HL-60 (cell line): ENCODE data around the gene GNPTAB.
"Not testable (repeated sequence)": the region's sequence is repeated elsewhere in the genome, so short reads cannot be mapped to it uniquely, and the experiment has no call there.

Experiments
- DNase-seq, 2 experiments: peaks; one replicate each; pipeline ENCODE4 v3.0.0-alpha.2; 2010 to 2020; ENCODE audit warnings: low read depth in 1 of 2, low spot score in 1 of 2
- H3K27ac ChIP-seq: fragments of 250-450 bp; sonication (Bioruptor Pico); replicated peaks from 2 replicates; pipeline ENCODE4 v1.5.1; 2020; ENCODE audit warnings: mild to moderate bottlenecking, moderate library complexity
- H3K27me3 ChIP-seq: fragments of 250-450 bp; sonication (Bioruptor Pico); 2 replicates; pipeline ENCODE4 v1.5.1; 2021; ENCODE audit warnings: mild to moderate bottlenecking, moderate library complexity; ENCODE audit not compliant: insufficient read depth, poor library complexity, severe bottlenecking
- H3K4me3 ChIP-seq: replicated peaks from 2 replicates; pipeline ENCODE4 v1.5.1; 2011; ENCODE audit warnings: mild to moderate bottlenecking, control low read depth, low read length; ENCODE audit not compliant: insufficient read depth
- GABPA ChIP-seq: IDR thresholded peaks from 2 replicates; pipeline ENCODE4 v1.6.1; 2012; ENCODE audit warnings: low read depth
- POLR2AphosphoS5 ChIP-seq: IDR thresholded peaks from 2 replicates; pipeline ENCODE4 v1.6.1; 2012; ENCODE audit warnings: low read depth
- SPI1 ChIP-seq: IDR thresholded peaks from 2 replicates; pipeline ENCODE4 v1.6.1; 2012; ENCODE audit warnings: low read depth, mild to moderate bottlenecking, borderline replicate concordance
- TF ChIP-seq, protein P1 (sequence below): IDR thresholded peaks from 2 replicates; pipeline ENCODE4 v1.6.1; 2012; ENCODE audit warnings: low read depth; ENCODE audit not compliant: insufficient replicate concordance
- TF ChIP-seq, protein P2 (sequence below): IDR thresholded peaks from one replicate; pipeline ENCODE4 v1.5.1; 2011; ENCODE audit warnings: low read length, control low read depth, inconsistent platforms; ENCODE audit not compliant: insufficient read depth

Gene GNPTAB

DNA sequence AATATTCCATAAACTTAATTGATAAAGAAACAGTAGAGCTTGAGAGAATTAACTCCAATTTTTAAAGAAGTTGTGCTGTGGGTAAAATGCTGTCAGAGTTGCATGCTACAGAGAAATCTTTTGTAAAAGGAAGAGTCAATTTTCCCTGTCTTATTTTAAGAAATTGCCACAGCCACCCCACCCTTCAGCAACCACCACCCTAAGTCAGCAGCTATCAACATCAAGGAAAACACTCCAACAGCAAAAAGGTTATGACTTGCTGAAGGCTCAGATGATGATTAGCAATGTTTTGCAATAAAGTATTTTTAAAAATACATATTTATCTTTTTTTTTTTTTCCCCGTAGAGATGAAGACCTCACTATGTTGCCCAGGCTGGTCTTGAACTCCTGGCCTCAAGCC is 40.2 kb upstream of the GNPTAB start:
- TF ChIP-seq GABPA (no peak), POLR2AphosphoS5 (no peak), SPI1 (no peak)
- TF ChIP-seq, protein P1, sequence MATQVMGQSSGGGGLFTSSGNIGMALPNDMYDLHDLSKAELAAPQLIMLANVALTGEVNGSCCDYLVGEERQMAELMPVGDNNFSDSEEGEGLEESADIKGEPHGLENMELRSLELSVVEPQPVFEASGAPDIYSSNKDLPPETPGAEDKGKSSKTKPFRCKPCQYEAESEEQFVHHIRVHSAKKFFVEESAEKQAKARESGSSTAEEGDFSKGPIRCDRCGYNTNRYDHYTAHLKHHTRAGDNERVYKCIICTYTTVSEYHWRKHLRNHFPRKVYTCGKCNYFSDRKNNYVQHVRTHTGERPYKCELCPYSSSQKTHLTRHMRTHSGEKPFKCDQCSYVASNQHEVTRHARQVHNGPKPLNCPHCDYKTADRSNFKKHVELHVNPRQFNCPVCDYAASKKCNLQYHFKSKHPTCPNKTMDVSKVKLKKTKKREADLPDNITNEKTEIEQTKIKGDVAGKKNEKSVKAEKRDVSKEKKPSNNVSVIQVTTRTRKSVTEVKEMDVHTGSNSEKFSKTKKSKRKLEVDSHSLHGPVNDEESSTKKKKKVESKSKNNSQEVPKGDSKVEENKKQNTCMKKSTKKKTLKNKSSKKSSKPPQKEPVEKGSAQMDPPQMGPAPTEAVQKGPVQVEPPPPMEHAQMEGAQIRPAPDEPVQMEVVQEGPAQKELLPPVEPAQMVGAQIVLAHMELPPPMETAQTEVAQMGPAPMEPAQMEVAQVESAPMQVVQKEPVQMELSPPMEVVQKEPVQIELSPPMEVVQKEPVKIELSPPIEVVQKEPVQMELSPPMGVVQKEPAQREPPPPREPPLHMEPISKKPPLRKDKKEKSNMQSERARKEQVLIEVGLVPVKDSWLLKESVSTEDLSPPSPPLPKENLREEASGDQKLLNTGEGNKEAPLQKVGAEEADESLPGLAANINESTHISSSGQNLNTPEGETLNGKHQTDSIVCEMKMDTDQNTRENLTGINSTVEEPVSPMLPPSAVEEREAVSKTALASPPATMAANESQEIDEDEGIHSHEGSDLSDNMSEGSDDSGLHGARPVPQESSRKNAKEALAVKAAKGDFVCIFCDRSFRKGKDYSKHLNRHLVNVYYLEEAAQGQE, result no peak
- TF ChIP-seq, protein P2, sequence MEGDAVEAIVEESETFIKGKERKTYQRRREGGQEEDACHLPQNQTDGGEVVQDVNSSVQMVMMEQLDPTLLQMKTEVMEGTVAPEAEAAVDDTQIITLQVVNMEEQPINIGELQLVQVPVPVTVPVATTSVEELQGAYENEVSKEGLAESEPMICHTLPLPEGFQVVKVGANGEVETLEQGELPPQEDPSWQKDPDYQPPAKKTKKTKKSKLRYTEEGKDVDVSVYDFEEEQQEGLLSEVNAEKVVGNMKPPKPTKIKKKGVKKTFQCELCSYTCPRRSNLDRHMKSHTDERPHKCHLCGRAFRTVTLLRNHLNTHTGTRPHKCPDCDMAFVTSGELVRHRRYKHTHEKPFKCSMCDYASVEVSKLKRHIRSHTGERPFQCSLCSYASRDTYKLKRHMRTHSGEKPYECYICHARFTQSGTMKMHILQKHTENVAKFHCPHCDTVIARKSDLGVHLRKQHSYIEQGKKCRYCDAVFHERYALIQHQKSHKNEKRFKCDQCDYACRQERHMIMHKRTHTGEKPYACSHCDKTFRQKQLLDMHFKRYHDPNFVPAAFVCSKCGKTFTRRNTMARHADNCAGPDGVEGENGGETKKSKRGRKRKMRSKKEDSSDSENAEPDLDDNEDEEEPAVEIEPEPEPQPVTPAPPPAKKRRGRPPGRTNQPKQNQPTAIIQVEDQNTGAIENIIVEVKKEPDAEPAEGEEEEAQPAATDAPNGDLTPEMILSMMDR, result no peak
- H3K4me3 ChIP-seq, result no peak overlapping the region
- no peak for DNase-seq
- H3K27me3 ChIP-seq, result no peaks in the 10 kb centered on the region
- H3K27ac ChIP-seq, result no peak overlapping the region

DNA sequence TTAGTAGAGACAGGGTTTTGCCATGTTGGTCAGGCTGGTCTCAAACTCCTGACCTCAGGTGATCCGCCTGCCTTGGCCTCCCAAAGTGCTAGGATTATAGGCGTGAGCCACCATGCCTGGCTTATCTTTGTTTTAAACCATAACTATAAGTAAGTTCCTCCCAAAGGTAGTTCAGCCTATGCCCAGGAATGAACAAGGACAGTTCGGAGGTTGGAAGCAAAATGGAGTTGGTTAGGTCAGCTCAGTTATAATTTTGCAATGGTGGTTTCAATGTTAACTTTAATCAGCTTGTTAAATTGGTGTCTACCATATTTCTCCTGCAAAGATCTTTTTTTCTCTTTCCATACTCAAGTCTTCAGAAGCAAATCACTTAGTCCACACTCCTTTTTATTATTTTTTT is 36.9 kb upstream of the GNPTAB start:
- not testable (repeated sequence) for DNase-seq, H3K27ac ChIP-seq, H3K4me3 ChIP-seq, H3K27me3 ChIP-seq

DNA sequence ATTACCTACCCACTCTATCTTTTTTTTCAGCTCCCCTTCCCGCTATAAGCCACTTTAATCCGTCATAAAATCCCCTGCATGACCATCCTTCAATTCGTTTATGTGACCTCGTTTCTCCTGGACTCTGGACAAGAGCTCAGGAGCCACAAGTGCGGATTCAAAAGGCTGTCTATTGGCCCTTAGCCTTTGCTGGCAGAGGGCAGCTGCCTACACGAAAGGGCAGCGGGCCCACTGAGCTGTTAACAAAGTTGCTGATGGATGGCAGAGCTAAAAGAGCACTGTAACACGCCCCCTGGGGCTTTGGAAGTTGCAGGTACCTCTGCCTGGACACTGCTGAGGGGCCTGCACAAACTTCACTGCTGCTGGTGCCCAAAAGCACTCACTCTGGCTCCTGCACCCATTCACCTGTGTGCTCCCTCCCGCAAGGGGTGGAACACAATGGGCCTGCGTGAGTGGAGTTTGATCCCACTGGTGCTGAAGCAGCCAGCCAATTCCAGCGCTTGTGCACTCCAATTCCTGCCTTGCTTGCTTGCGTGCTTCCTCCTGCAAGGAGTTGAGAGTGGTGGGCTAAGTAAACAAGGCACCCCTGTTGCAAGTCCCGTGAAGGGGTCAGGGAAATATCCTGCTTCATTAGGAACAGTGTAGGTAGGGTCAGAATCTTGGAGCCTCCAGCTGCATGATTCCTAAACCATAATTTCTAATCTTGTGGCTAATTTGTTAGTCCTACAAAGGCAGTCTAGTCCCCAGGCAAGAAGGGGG is 36.0 kb upstream of the GNPTAB start:
- TF ChIP-seq POLR2AphosphoS5 (no peak), SPI1 (no peak), GABPA (no peak)
- TF ChIP-seq, protein P1, result no peak
- TF ChIP-seq, protein P2, result no peak
- no peak overlapping the region for H3K4me3 ChIP-seq
- H3K27ac ChIP-seq, result no peak overlapping the region
- DNase-seq, result no peak
- no peaks in the 10 kb centered on the region for H3K27me3 ChIP-seq

DNA sequence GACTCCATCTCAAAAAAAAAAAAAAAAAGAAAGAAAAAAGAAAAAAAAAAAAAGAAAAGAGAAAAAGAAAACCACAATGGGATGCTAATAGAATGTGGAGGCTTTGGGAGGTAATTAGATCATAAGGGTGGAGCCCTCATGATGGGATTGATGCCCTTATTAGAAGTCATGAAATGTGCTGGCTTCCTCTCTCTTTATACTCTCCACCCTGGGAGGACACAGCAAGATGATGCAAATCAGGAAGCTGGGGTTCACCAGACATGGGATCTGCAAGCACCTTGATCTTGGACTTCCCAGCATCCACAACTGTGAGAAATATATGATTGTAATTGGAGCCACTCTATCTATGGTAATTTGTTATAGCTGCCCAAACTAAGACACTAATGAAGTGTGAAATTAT is 33.2 kb upstream of the GNPTAB start:
- Histone ChIP-seq H3K4me3 (no peak overlapping the region), H3K27ac (no peak overlapping the region), H3K27me3 (no peaks in the 10 kb centered on the region)
- no peak for TF ChIP-seq SPI1
- no peak for TF ChIP-seq GABPA
- TF ChIP-seq, protein P2, result no peak
- no peak for DNase-seq
